ENCODE data around the gene NOMO2.
"Not testable (repeated sequence)": the region's sequence is repeated elsewhere in the genome, so short reads cannot be mapped to it uniquely, and the experiment has no call there.

NOMO2 gene

GRCh38 chr16:18575298-18575917, 13.5 kb upstream of the NOMO2 start:
- not testable (repeated sequence) for DNase-seq (ENCODE audit: low read depth in 2 of 2)

GRCh38 chr16:18573887-18574286, 12.0 kb upstream of the NOMO2 start:
- DNase-seq (ENCODE audit: low read depth in 2 of 2) = not testable (repeated sequence)

- not testable (repeated sequence) for DNase-seq (ENCODE audit: low read depth in 2 of 2)
Observed at GRCh38 chr16:18572973-18573372, 11.1 kb upstream of the NOMO2 start.

- DNase-seq (ENCODE audit: low read depth in 2 of 2) = not testable (repeated sequence)
Observed at GRCh38 chr16:18571307-18571850, 9.5 kb upstream of the NOMO2 start.

GRCh38 chr16:18570529-18571306, 8.8 kb upstream of the NOMO2 start:
- DNase-seq (ENCODE audit: low read depth in 2 of 2) = not testable (repeated sequence)

GRCh38 chr16:18560416-18561220, 1.3 kb downstream of the NOMO2 start:
- not testable (repeated sequence) for DNase-seq (ENCODE audit: low read depth in 2 of 2)

GRCh38 chr16:18553671-18554070, 8.2 kb downstream of the NOMO2 start:
- not testable (repeated sequence) for DNase-seq (ENCODE audit: low read depth in 2 of 2)

- not testable (repeated sequence) for DNase-seq (ENCODE audit: low read depth in 2 of 2)
Observed at GRCh38 chr16:18547382-18547781, 14.5 kb downstream of the NOMO2 start.

GRCh38 chr16:18546853-18547252, 15.0 kb downstream of the NOMO2 start:
- DNase-seq (ENCODE audit: low read depth in 2 of 2) = not testable (repeated sequence)

GRCh38 chr16:18544232-18545081, 17.4 kb downstream of the NOMO2 start:
- not testable (repeated sequence) for DNase-seq (ENCODE audit: low read depth in 2 of 2)

- DNase-seq (ENCODE audit: low read depth in 2 of 2) = not testable (repeated sequence)
Observed at GRCh38 chr16:18541912-18542311, 20.0 kb downstream of the NOMO2 start.

GRCh38 chr16:18537004-18537403, 24.9 kb downstream of the NOMO2 start:
- DNase-seq (ENCODE audit: low read depth in 2 of 2) = not testable (repeated sequence)

GRCh38 chr16:18535519-18536168, 26.3 kb downstream of the NOMO2 start:
- DNase-seq (ENCODE audit: low read depth in 2 of 2) = not testable (repeated sequence)

- DNase-seq (ENCODE audit: low read depth in 2 of 2) = not testable (repeated sequence)
Observed at GRCh38 chr16:18534308-18534707, 27.6 kb downstream of the NOMO2 start.

GRCh38 chr16:18531323-18531722, 30.6 kb downstream of the NOMO2 start:
- DNase-seq (ENCODE audit: low read depth in 2 of 2) = not testable (repeated sequence)

- not testable (repeated sequence) for DNase-seq (ENCODE audit: low read depth in 2 of 2)
Observed at GRCh38 chr16:18530329-18530728, 31.6 kb downstream of the NOMO2 start.

- DNase-seq (ENCODE audit: low read depth in 2 of 2) = not testable (repeated sequence)
Observed at GRCh38 chr16:18526547-18526946, 35.4 kb downstream of the NOMO2 start.

- not testable (repeated sequence) for DNase-seq (ENCODE audit: low read depth in 2 of 2)
Observed at GRCh38 chr16:18525882-18526482, 35.9 kb downstream of the NOMO2 start.

- DNase-seq (ENCODE audit: low read depth in 2 of 2) = not testable (repeated sequence)
Observed at GRCh38 chr16:18522637-18523036, 39.3 kb downstream of the NOMO2 start.
